ENCODE data around the gene SP7.
"Not testable (repeated sequence)": the region's sequence is repeated elsewhere in the genome, so short reads cannot be mapped to it uniquely, and the experiment has no call there.

Gene SP7

DNA sequence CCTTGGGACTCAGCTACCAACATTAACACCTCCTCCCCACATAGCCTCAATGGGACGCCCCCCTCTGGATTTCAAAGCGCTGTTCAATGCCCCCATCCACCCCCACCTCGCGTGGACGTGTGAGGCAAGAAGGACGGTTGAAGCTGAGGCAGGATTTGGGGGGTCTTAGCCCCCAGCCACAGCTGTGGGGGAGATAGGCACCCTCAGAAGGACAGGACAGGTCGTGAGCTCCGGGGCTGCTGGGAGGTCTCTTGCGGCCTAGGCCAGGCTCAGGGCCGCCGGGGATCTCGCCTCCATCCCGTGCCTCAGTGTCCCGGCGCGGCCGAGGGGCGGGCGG lies 8.3 kb upstream of the SP7 start:
- H3K9ac ChIP-seq (ENCODE audit: low read length): no peak overlapping the region
- no peaks in the 10 kb centered on the region for H3K36me3 ChIP-seq (ENCODE audit: control insufficient read depth, insufficient read depth, low read length)
- no peaks in the 10 kb centered on the region for H3K9me3 ChIP-seq (ENCODE audit: control insufficient read depth, low read length)
- H3K4me3 ChIP-seq (ENCODE audit: low read length): no peak overlapping the region
- peaks cover 5% of the 10 kb centered on the region for H3K27me3 ChIP-seq (ENCODE audit: control insufficient read depth, insufficient read depth, low read length)
- peaks cover 17% of the 10 kb centered on the region for H3K4me1 ChIP-seq (ENCODE audit: control insufficient read depth, insufficient read depth, low read length)

DNA sequence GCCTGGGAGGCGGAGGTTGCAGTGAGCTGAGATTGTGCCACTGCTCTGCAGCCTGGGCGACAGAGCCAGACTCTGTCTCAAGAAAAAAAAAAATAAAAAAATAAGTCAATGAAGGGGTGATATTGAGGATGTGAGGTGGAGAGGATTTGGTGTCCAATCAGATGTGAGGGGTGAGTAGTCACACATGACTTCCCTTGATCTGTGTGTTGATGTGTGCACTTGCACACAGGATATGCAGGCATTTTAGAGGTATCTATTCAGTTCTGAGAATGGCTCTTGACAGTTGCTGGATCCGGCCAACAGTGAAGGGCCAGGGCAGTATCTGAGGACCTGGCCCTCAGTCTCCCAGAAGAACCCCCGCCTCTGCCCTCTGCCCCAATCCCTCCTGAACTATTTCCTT lies 7.8 kb upstream of the SP7 start:
- Histone ChIP-seq H3K9ac (ENCODE audit: low read length) (no peak overlapping the region), H3K4me1 (ENCODE audit: control insufficient read depth, insufficient read depth, low read length) (peaks cover 17% of the 10 kb centered on the region), H3K27me3 (ENCODE audit: control insufficient read depth, insufficient read depth, low read length) (peaks cover 7% of the 10 kb centered on the region), H3K4me3 (ENCODE audit: low read length) (no peak overlapping the region), H3K36me3 (ENCODE audit: control insufficient read depth, insufficient read depth, low read length) (no peaks in the 10 kb centered on the region), H3K9me3 (ENCODE audit: control insufficient read depth, low read length) (no peaks in the 10 kb centered on the region)

- no peaks in the 10 kb centered on the region for H3K9me3 ChIP-seq (ENCODE audit: control insufficient read depth, low read length)
- no peak overlapping the region for H3K9ac ChIP-seq (ENCODE audit: low read length)
- H3K4me3 ChIP-seq (ENCODE audit: low read length): no peak overlapping the region
- H3K4me1 ChIP-seq (ENCODE audit: control insufficient read depth, insufficient read depth, low read length): peaks cover 17% of the 10 kb centered on the region
- no peaks in the 10 kb centered on the region for H3K36me3 ChIP-seq (ENCODE audit: control insufficient read depth, insufficient read depth, low read length)
- H3K27me3 ChIP-seq (ENCODE audit: control insufficient read depth, insufficient read depth, low read length): peaks cover 13% of the 10 kb centered on the region
Observed at GRCh38 chr12:53343449-53343848, 7.3 kb upstream of the SP7 start.

DNA sequence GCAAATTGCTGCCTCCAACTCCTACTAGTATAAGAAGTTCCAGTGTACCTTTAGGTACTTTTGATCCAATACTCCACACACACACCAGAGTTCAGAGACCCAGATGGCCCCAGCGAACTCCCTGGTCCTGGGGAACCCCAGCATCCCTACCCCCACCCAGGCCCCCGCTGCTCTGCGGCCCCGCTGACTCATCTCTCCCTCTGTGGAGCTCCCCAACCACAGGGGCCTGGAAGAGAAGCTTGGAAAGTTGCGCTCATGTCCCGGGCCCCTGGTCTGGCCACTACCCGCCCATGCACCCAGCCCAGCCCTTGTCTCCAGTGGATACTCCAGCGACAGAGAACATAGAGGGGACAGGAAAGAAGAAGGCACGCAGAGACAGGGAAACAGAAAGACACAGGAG lies 4.2 kb upstream of the SP7 start:
- Histone ChIP-seq H3K4me1 (ENCODE audit: control insufficient read depth, insufficient read depth, low read length) (peaks cover 10% of the 10 kb centered on the region), H3K36me3 (ENCODE audit: control insufficient read depth, insufficient read depth, low read length) (no peaks in the 10 kb centered on the region), H3K27me3 (ENCODE audit: control insufficient read depth, insufficient read depth, low read length) (peaks cover 21% of the 10 kb centered on the region), H3K9ac (ENCODE audit: low read length) (no peak overlapping the region), H3K4me3 (ENCODE audit: low read length) (no peak overlapping the region), H3K9me3 (ENCODE audit: control insufficient read depth, low read length) (no peaks in the 10 kb centered on the region)

- H3K27me3 ChIP-seq (ENCODE audit: control insufficient read depth, insufficient read depth, low read length): peaks cover 23% of the 10 kb centered on the region
- no peak overlapping the region for H3K4me3 ChIP-seq (ENCODE audit: low read length)
- H3K9ac ChIP-seq (ENCODE audit: low read length): no peak overlapping the region
- no peaks in the 10 kb centered on the region for H3K9me3 ChIP-seq (ENCODE audit: control insufficient read depth, low read length)
- H3K36me3 ChIP-seq (ENCODE audit: control insufficient read depth, insufficient read depth, low read length): no peaks in the 10 kb centered on the region
- H3K4me1 ChIP-seq (ENCODE audit: control insufficient read depth, insufficient read depth, low read length): no peaks in the 10 kb centered on the region
Observed at GRCh38 chr12:53338916-53339315, 2.8 kb upstream of the SP7 start.

GRCh38 chr12:53338017-53338416 lies 1.9 kb upstream of the SP7 start:
- H3K4me3 ChIP-seq (ENCODE audit: low read length): no peak overlapping the region
- H3K27me3 ChIP-seq (ENCODE audit: control insufficient read depth, insufficient read depth, low read length): peaks cover 29% of the 10 kb centered on the region
- H3K9me3 ChIP-seq (ENCODE audit: control insufficient read depth, low read length): no peaks in the 10 kb centered on the region
- H3K4me1 ChIP-seq (ENCODE audit: control insufficient read depth, insufficient read depth, low read length): no peaks in the 10 kb centered on the region
- H3K36me3 ChIP-seq (ENCODE audit: control insufficient read depth, insufficient read depth, low read length): no peaks in the 10 kb centered on the region
- no peak overlapping the region for H3K9ac ChIP-seq (ENCODE audit: low read length)

DNA sequence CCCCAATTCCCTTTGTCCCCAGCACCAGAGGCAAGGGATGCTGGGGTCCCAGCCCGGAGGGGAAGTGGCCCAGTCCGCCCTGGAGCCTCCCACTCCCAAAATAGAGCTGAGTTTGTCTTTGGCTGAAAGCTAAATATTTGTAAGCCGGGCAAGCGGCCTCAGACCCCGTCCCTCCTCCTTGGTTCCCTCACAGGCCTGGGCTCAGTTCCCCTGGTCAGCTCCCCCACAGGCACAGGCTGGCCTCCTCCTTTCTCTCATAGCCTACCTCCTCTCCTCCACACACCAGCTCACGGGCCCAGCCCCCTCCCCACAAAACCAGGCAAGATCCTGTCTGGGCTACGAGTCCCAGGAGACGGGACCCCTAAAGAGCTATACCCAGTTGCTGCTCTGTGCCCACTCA lies 1.3 kb downstream of the SP7 start:
- no peak overlapping the region for H3K4me3 ChIP-seq (ENCODE audit: low read length)
- H3K27me3 ChIP-seq (ENCODE audit: control insufficient read depth, insufficient read depth, low read length): peaks cover 32% of the 10 kb centered on the region
- no peaks in the 10 kb centered on the region for H3K36me3 ChIP-seq (ENCODE audit: control insufficient read depth, insufficient read depth, low read length)
- no peaks in the 10 kb centered on the region for H3K4me1 ChIP-seq (ENCODE audit: control insufficient read depth, insufficient read depth, low read length)
- no peak overlapping the region for H3K9ac ChIP-seq (ENCODE audit: low read length)
- H3K9me3 ChIP-seq (ENCODE audit: control insufficient read depth, low read length): no peaks in the 10 kb centered on the region

DNA sequence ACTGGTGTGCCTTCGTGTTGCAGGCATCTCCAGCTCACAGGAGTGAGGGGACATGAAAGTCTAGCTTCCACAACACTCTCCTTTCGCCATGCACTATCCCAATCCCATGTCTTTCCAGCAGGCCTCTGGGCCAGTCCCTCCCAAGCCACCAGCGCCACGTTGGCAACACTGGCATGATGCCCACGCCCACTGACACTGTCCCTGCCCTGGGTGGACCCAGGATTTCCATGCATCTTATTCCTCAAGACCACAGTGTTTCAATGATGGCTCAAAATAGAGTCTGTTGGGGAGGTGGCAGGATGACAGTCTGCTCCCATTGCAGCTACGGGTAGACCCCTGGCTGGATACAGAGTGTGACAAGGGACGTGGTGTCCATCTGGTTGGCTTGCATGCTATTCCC lies 2.3 kb downstream of the SP7 start:
- peaks cover 28% of the 10 kb centered on the region for H3K27me3 ChIP-seq (ENCODE audit: control insufficient read depth, insufficient read depth, low read length)

GRCh38 chr12:53333289-53333688 lies 2.9 kb downstream of the SP7 start:
- no peak overlapping the region for H3K4me3 ChIP-seq (ENCODE audit: low read length)
- H3K4me1 ChIP-seq (ENCODE audit: control insufficient read depth, insufficient read depth, low read length): no peaks in the 10 kb centered on the region
- no peak overlapping the region for H3K9ac ChIP-seq (ENCODE audit: low read length)
- H3K36me3 ChIP-seq (ENCODE audit: control insufficient read depth, insufficient read depth, low read length): no peaks in the 10 kb centered on the region
- peaks cover 23% of the 10 kb centered on the region for H3K27me3 ChIP-seq (ENCODE audit: control insufficient read depth, insufficient read depth, low read length)
- H3K9me3 ChIP-seq (ENCODE audit: control insufficient read depth, low read length): no peaks in the 10 kb centered on the region

More for the DNA sequence above, 2.3 kb downstream of the SP7 start:
- H3K4me3 ChIP-seq (ENCODE audit: low read length): no peak overlapping the region
- no peaks in the 10 kb centered on the region for H3K9me3 ChIP-seq (ENCODE audit: control insufficient read depth, low read length)
- no peak overlapping the region for H3K9ac ChIP-seq (ENCODE audit: low read length)
- no peaks in the 10 kb centered on the region for H3K4me1 ChIP-seq (ENCODE audit: control insufficient read depth, insufficient read depth, low read length)
- H3K36me3 ChIP-seq (ENCODE audit: control insufficient read depth, insufficient read depth, low read length): no peaks in the 10 kb centered on the region

- Histone ChIP-seq H3K9me3 (ENCODE audit: control insufficient read depth, low read length) (no peaks in the 10 kb centered on the region), H3K4me1 (ENCODE audit: control insufficient read depth, insufficient read depth, low read length) (no peaks in the 10 kb centered on the region), H3K27me3 (ENCODE audit: control insufficient read depth, insufficient read depth, low read length) (peaks cover 21% of the 10 kb centered on the region), H3K36me3 (ENCODE audit: control insufficient read depth, insufficient read depth, low read length) (no peaks in the 10 kb centered on the region), H3K9ac (ENCODE audit: low read length) (no peak overlapping the region), H3K4me3 (ENCODE audit: low read length) (no peak overlapping the region)
Observed at GRCh38 chr12:53332744-53333143, 3.4 kb downstream of the SP7 start.

GRCh38 chr12:53332339-53332738 lies 3.8 kb downstream of the SP7 start:
- H3K9ac ChIP-seq (ENCODE audit: low read length); H3K4me3 ChIP-seq (ENCODE audit: low read length); H3K9me3 ChIP-seq (ENCODE audit: control insufficient read depth, low read length); H3K4me1 ChIP-seq (ENCODE audit: control insufficient read depth, insufficient read depth, low read length); H3K36me3 ChIP-seq (ENCODE audit: control insufficient read depth, insufficient read depth, low read length): not testable (repeated sequence)
- H3K27me3 ChIP-seq (ENCODE audit: control insufficient read depth, insufficient read depth, low read length): peaks cover 21% of the 10 kb centered on the region

GRCh38 chr12:53330671-53331070 lies 5.5 kb downstream of the SP7 start:
- Histone ChIP-seq H3K27me3 (ENCODE audit: control insufficient read depth, insufficient read depth, low read length) (peaks cover 20% of the 10 kb centered on the region), H3K9ac (ENCODE audit: low read length) (no peak overlapping the region), H3K9me3 (ENCODE audit: control insufficient read depth, low read length) (no peaks in the 10 kb centered on the region)

DNA sequence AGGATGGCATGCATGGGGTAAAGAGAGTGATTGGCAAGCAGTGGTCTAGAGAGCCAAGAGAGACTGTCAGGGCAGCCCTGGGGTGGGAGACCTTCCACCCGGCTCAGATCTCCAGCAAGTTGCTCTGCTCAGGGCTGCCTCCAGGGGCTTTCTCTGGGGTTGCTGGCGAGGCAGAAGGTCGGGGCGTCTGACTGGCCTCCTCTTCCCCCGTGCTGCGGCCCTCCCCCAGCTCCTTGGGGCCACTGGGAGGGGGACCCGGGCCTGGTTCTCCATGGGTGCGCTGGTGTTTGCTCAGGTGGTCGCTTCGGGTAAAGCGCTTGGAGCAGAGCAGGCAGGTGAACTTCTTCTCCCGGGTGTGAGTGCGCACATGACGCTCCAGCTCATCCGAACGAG lies 8.1 kb downstream of the SP7 start:
- no peaks in the 10 kb centered on the region for H3K9me3 ChIP-seq (ENCODE audit: control insufficient read depth, low read length)
- H3K9ac ChIP-seq (ENCODE audit: low read length): no peak overlapping the region
- no peaks in the 10 kb centered on the region for H3K36me3 ChIP-seq (ENCODE audit: control insufficient read depth, insufficient read depth, low read length)
- peaks cover 15% of the 10 kb centered on the region for H3K27me3 ChIP-seq (ENCODE audit: control insufficient read depth, insufficient read depth, low read length)
- H3K4me3 ChIP-seq (ENCODE audit: low read length): no peak overlapping the region
- peaks cover 18% of the 10 kb centered on the region for H3K4me1 ChIP-seq (ENCODE audit: control insufficient read depth, insufficient read depth, low read length)

More at GRCh38 chr12:53330671-53331070, 5.5 kb downstream of the SP7 start:
- Histone ChIP-seq H3K36me3 (ENCODE audit: control insufficient read depth, insufficient read depth, low read length) (no peaks in the 10 kb centered on the region), H3K4me3 (ENCODE audit: low read length) (no peak overlapping the region), H3K4me1 (ENCODE audit: control insufficient read depth, insufficient read depth, low read length) (peaks cover 6% of the 10 kb centered on the region)

Measured in mucosa of stomach (tissue), 1 donor.